Suprapubic skin (tissue), 4 donors: ENCODE results near the gene PLB1. TPM values are rescaled to one million over a fixed set of nuclear protein-coding genes. Genes with fewer than 3 reads are reported as not detected.

Experiments used
- DNase-seq, 2 donors: peaks; one replicate each; pipeline ENCODE4 v3.0.0-alpha.2; 2019; ENCODE audit warnings: low spot score in 2 of 2
- H3K27ac ChIP-seq: fragments of 200-600 bp; sonication (generic); one replicate; pipeline ENCODE4 v1.5.1; 2019
- H3K27me3 ChIP-seq: fragments of 200-600 bp; sonication (generic); one replicate; pipeline ENCODE4 v1.5.1; 2019
- H3K36me3 ChIP-seq: fragments of 200-600 bp; sonication (generic); one replicate; pipeline ENCODE4 v1.5.1; 2019
- H3K4me1 ChIP-seq: fragments of 200-600 bp; sonication (generic); one replicate; pipeline ENCODE4 v1.5.1; 2019
- H3K4me3 ChIP-seq: fragments of 200-600 bp; sonication (generic); one replicate; pipeline ENCODE4 v1.5.1; 2019; ENCODE audit warnings: mild to moderate bottlenecking
- H3K9me3 ChIP-seq: fragments of 200-600 bp; sonication (generic); one replicate; pipeline ENCODE4 v1.5.1; 2019
- EP300 ChIP-seq: sonication (generic); formaldehyde crosslinking; IDR thresholded peaks from one replicate; pipeline ENCODE4 v1.6.1; 2017; ENCODE audit warnings: antibody characterized with exemption
- POLR2A ChIP-seq, 2 donors: fragments of 450-650 bp; IDR thresholded peaks; one replicate each; pipeline ENCODE4 v1.6.1; 2017; ENCODE audit warnings: antibody characterized with exemption in 2 of 2, mild to moderate bottlenecking in 2 of 2, moderate library complexity in 2 of 2
- POLR2AphosphoS5 ChIP-seq, 3 donors: sonication (generic); formaldehyde crosslinking; IDR thresholded peaks; one replicate each; pipeline ENCODE4 v1.6.1; 2017; ENCODE audit warnings: antibody characterized with exemption in 3 of 3
- WGBS: methylation state at CpG from one replicate; pipeline ENCODE4 v1.1.5; 2018; 5-methylcytosine and 5-hydroxymethylcytosine counted together
- total RNA-seq, 4 donors: library from RNA; depleted of rRNA; stranded (reverse); fragments of >200 nt; gene quantifications; one replicate each; pipeline ENCODE4 v1.1.0, GENCODE V29; 2016
- TF ChIP-seq, protein P1 (sequence below), 2 donors: fragments of 200-600 bp in 1 of 2; fragments of 450-650 bp in 1 of 2; sonication (generic) in 1 of 2; IDR thresholded peaks; one replicate each; pipeline ENCODE4 v1.5.1; 2016 to 2019; ENCODE audit warnings: antibody characterized with exemption in 2 of 2, mild to moderate bottlenecking in 1 of 2, moderate library complexity in 1 of 2

Gene PLB1
- total RNA-seq, 4 donors from 2014 or later, result 3.9 to 21.6 (median 9.1) TPM

DNA sequence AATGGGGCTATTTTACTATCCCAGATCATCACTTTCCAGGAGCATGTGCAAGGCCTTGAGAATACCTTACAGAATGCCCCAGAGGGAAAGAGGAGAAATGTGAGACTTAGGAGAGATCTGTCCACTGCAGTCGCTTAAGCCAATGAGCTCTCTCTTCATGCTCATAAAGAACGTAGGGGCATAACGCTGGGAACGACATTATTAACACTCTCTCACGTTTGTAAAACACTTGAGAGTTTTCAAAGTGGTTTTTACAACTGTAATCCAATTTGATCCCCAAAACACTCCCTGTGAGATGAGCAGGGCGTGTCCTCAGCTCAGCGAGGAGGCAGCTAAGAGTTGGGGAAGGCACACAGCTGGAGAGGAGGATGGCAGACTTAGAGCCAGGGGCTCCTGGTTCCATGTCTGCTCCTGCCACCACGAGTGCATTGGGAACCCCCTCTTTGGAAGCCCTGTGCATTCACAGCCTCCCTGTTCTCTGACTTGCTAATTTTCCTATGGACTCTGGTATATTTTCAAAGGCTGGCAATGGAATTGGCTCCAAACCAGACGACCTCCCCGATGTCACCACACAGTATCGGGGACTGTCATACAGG lies 97.4 kb downstream of the PLB1 start:
- no peak for TF ChIP-seq POLR2AphosphoS5 (IDR thresholded peaks at IDR 0.05)
- TF ChIP-seq, protein P1, sequence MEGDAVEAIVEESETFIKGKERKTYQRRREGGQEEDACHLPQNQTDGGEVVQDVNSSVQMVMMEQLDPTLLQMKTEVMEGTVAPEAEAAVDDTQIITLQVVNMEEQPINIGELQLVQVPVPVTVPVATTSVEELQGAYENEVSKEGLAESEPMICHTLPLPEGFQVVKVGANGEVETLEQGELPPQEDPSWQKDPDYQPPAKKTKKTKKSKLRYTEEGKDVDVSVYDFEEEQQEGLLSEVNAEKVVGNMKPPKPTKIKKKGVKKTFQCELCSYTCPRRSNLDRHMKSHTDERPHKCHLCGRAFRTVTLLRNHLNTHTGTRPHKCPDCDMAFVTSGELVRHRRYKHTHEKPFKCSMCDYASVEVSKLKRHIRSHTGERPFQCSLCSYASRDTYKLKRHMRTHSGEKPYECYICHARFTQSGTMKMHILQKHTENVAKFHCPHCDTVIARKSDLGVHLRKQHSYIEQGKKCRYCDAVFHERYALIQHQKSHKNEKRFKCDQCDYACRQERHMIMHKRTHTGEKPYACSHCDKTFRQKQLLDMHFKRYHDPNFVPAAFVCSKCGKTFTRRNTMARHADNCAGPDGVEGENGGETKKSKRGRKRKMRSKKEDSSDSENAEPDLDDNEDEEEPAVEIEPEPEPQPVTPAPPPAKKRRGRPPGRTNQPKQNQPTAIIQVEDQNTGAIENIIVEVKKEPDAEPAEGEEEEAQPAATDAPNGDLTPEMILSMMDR (IDR thresholded peaks at IDR 0.05), result no peak
- TF ChIP-seq POLR2A (IDR thresholded peaks at IDR 0.05), result no peak
- no peak for TF ChIP-seq EP300
- no peaks in the 10 kb centered on the region for H3K36me3 ChIP-seq
- peak in 1 of 2 donors; percentile 21 for DNase-seq
- no peak overlapping the region for H3K4me3 ChIP-seq
- H3K27ac ChIP-seq, result no peak overlapping the region
- 69% methylated on average over 11 of the region's 11 CpGs for WGBS
- H3K9me3 ChIP-seq, result no peaks in the 10 kb centered on the region
- H3K27me3 ChIP-seq, result no peaks in the 10 kb centered on the region
- peaks cover 18% of the 10 kb centered on the region for H3K4me1 ChIP-seq

DNA sequence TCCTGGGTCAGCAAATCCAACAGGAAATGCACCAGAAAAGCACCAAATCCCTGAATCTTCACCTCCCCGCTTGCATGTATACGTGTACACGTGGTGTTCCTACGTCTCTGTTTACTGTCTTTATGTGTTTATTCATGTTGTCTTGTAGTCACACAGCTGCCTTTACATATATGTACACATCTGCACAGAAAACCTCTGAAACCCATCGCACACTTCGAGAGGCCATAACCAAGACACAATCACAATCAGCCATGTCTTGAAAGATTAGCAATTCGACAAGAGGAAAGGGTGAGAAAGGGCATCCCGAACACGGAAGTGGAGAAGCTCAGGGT lies 98.1 kb downstream of the PLB1 start:
- WGBS, result 39% methylated on average over 9 of the region's 9 CpGs
- peaks cover 18% of the 10 kb centered on the region for H3K4me1 ChIP-seq
- DNase-seq, result no peak
- H3K27me3 ChIP-seq, result no peaks in the 10 kb centered on the region
- H3K9me3 ChIP-seq, result no peaks in the 10 kb centered on the region
- no peaks in the 10 kb centered on the region for H3K36me3 ChIP-seq
- TF ChIP-seq POLR2AphosphoS5 (IDR thresholded peaks at IDR 0.05), result no peak
- TF ChIP-seq, protein P1 (IDR thresholded peaks at IDR 0.05), result no peak
- TF ChIP-seq POLR2A (IDR thresholded peaks at IDR 0.05), result no peak
- TF ChIP-seq EP300, result no peak
- peak overlapping the region; percentile 16 for H3K4me3 ChIP-seq
- peak overlapping the region; percentile 88 for H3K27ac ChIP-seq

- peak; percentile 92 to 95 for DNase-seq
- Histone ChIP-seq H3K4me3 (peak overlapping the region; percentile 16), H3K36me3 (no peaks in the 10 kb centered on the region), H3K4me1 (peaks cover 18% of the 10 kb centered on the region), H3K27me3 (no peaks in the 10 kb centered on the region), H3K27ac (peak overlapping the region; percentile 88), H3K9me3 (no peaks in the 10 kb centered on the region)
- WGBS, result 28% methylated on average over 20 of the region's 20 CpGs
- TF ChIP-seq POLR2AphosphoS5 (IDR thresholded peaks at IDR 0.05) (peak in 1 of 3 donors; percentile 65), EP300 (no peak)
- TF ChIP-seq, protein P1 (IDR thresholded peaks at IDR 0.05), result peak; percentile 73 to 74
These were observed 98.7 kb downstream of the PLB1 start for GRCh38 chr2:28594332-28595108.

DNA sequence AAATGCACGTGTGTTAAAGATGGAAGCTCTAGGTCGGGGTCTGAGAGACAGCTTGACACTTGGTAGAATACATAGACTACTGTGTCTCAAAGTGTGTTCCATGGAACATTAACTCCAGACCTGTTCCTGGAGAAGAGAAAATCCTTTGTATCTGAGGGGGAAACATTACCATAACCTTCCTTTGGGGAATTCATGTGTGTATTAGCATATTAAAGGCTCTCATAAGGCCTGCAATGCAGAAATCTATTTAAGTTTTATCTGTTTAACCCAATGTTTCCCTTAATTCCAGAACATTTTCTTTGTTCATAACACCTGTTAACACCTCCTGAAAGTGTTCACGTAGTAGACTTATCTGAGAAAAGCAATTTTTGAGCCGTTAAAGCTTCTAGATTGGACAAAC lies 99.5 kb downstream of the PLB1 start:
- Histone ChIP-seq H3K36me3 (no peaks in the 10 kb centered on the region), H3K4me1 (peaks cover 18% of the 10 kb centered on the region), H3K27me3 (no peaks in the 10 kb centered on the region), H3K9me3 (no peaks in the 10 kb centered on the region), H3K27ac (peak overlapping the region; percentile 88), H3K4me3 (no peak overlapping the region)
- TF ChIP-seq, protein P1 (IDR thresholded peaks at IDR 0.05), result no peak
- TF ChIP-seq POLR2A (IDR thresholded peaks at IDR 0.05) (no peak), EP300 (no peak), POLR2AphosphoS5 (IDR thresholded peaks at IDR 0.05) (no peak)
- DNase-seq, result no peak
- 90% methylated on average over 4 of the region's 4 CpGs for WGBS

- no peaks in the 10 kb centered on the region for H3K27me3 ChIP-seq
- no peak overlapping the region for H3K4me3 ChIP-seq
- H3K9me3 ChIP-seq, result no peaks in the 10 kb centered on the region
- no peaks in the 10 kb centered on the region for H3K36me3 ChIP-seq
- WGBS, result 90% methylated on average over 7 of the region's 7 CpGs
- DNase-seq, result no peak
- H3K4me1 ChIP-seq, result peaks cover 19% of the 10 kb centered on the region
- TF ChIP-seq EP300 (no peak), POLR2AphosphoS5 (IDR thresholded peaks at IDR 0.05) (no peak), POLR2A (IDR thresholded peaks at IDR 0.05) (no peak)
- TF ChIP-seq, protein P1 (IDR thresholded peaks at IDR 0.05), result no peak
- no peak overlapping the region for H3K27ac ChIP-seq
These were observed 102.6 kb downstream of the PLB1 start for GRCh38 chr2:28598484-28598883.
